Neuronal stem cell (in vitro differentiated cells): ENCODE measurements around the gene A3GALT2.

Experiments used
- DNase-seq: peaks from one replicate; pipeline ENCODE4 v3.0.0-alpha.2; 2013; ENCODE audit warnings: low spot score
- H2AFZ ChIP-seq: one replicate; pipeline ENCODE4 v1.6.1; 2013; ENCODE audit warnings: mild to moderate bottlenecking, low read length, inconsistent platforms
- H2AK5ac ChIP-seq: 2 replicates; pipeline ENCODE4 v1.6.1; 2013; ENCODE audit warnings: low read depth, mild to moderate bottlenecking, inconsistent platforms, low read length, moderate library complexity, mixed read lengths
- H2BK120ac ChIP-seq: 2 replicates; pipeline ENCODE4 v1.6.1; 2013; ENCODE audit warnings: low read depth, mild to moderate bottlenecking, inconsistent platforms, low read length, moderate library complexity, mixed read lengths
- H2BK12ac ChIP-seq: one replicate; pipeline ENCODE4 v1.6.1; 2013; ENCODE audit warnings: low read length, inconsistent platforms
- H2BK15ac ChIP-seq: 2 replicates; pipeline ENCODE4 v1.6.1; 2013; ENCODE audit warnings: mild to moderate bottlenecking, low read length, inconsistent platforms, mixed read lengths
- H2BK5ac ChIP-seq: one replicate; pipeline ENCODE4 v1.6.1; 2013; ENCODE audit warnings: inconsistent platforms, mild to moderate bottlenecking, low read length, moderate library complexity
- H3K14ac ChIP-seq: one replicate; pipeline ENCODE4 v1.6.1; 2013; ENCODE audit warnings: low read length, inconsistent platforms
- H3K18ac ChIP-seq: 2 replicates; pipeline ENCODE4 v1.6.1; 2013; ENCODE audit warnings: low read length, inconsistent platforms
- H3K23ac ChIP-seq: 2 replicates; pipeline ENCODE4 v1.6.1; 2013; ENCODE audit warnings: low read depth, mild to moderate bottlenecking, mixed read lengths, low read length, inconsistent platforms; ENCODE audit not compliant: poor library complexity
- H3K27ac ChIP-seq: replicated peaks from 3 replicates; pipeline ENCODE4 v1.5.1; 2013; ENCODE audit warnings: low read length, inconsistent platforms
- H3K27me3 ChIP-seq, 3 experiments: 2 replicates each; pipeline ENCODE4 v1.6.1; 2013; ENCODE audit warnings: low read length in 3 of 3, mild to moderate bottlenecking in 2 of 3, inconsistent platforms in 1 of 3, low read depth in 1 of 3, mixed read lengths in 1 of 3, moderate library complexity in 1 of 3; ENCODE audit not compliant: control insufficient read depth in 3 of 3, insufficient read depth in 3 of 3
- H3K36me3 ChIP-seq, 2 donors: replicated peaks in 1 of 2; 2 replicates each; pipeline ENCODE4 v1.6.1; 2013; ENCODE audit warnings: low read length in 2 of 2; ENCODE audit not compliant: control insufficient read depth in 2 of 2, insufficient read depth in 2 of 2
- H3K4ac ChIP-seq: 2 replicates; pipeline ENCODE4 v1.6.1; 2013; ENCODE audit warnings: inconsistent platforms, mild to moderate bottlenecking, low read length, moderate library complexity
- H3K4me1 ChIP-seq, 2 donors: 1 replicate in 1 of 2; 2 replicates in 1 of 2; pipeline ENCODE4 v1.6.1; 2013; ENCODE audit warnings: low read length in 2 of 2, low read depth in 1 of 2; ENCODE audit not compliant: control insufficient read depth in 2 of 2, insufficient read depth in 1 of 2
- H3K4me2 ChIP-seq: one replicate; pipeline ENCODE4 v1.6.1; 2013; ENCODE audit warnings: mild to moderate bottlenecking, low read length, inconsistent platforms; ENCODE audit not compliant: insufficient read depth, poor library complexity, severe bottlenecking
- H3K4me3 ChIP-seq, 2 donors: 2 replicates each; pipeline ENCODE4 v1.5.1; 2013; ENCODE audit warnings: low read length in 2 of 2, mild to moderate bottlenecking in 2 of 2, inconsistent platforms in 1 of 2, moderate library complexity in 1 of 2
- H3K79me1 ChIP-seq: one replicate; pipeline ENCODE4 v1.6.1; 2013; ENCODE audit warnings: low read depth, mild to moderate bottlenecking, inconsistent platforms, low read length, moderate library complexity
- H3K9ac ChIP-seq: one replicate; pipeline ENCODE4 v1.6.1; 2013; ENCODE audit warnings: mild to moderate bottlenecking, low read depth, low read length, inconsistent platforms; ENCODE audit not compliant: poor library complexity
- H3K9me3 ChIP-seq, 2 donors: replicated peaks in 1 of 2; 2 replicates each; pipeline versions ENCODE3 to v1.6.1; 2013; ENCODE audit warnings: low read length in 2 of 2, mild to moderate bottlenecking in 2 of 2, inconsistent platforms in 1 of 2, low read depth in 1 of 2, mixed read lengths in 1 of 2, moderate library complexity in 1 of 2; ENCODE audit not compliant: control insufficient read depth in 2 of 2, insufficient read depth in 1 of 2
- H4K8ac ChIP-seq: one replicate; pipeline ENCODE4 v1.6.1; 2013; ENCODE audit warnings: low read depth, mild to moderate bottlenecking, inconsistent platforms, low read length, moderate library complexity
- H4K91ac ChIP-seq: one replicate; pipeline ENCODE4 v1.6.1; 2013; ENCODE audit warnings: low read length, low read depth, mild to moderate bottlenecking, inconsistent platforms; ENCODE audit not compliant: poor library complexity
- WGBS, 2 donors: extraction: QIAGEN DNeasy Blood & Tissue Kit; methylation state at CpG; one replicate each; pipeline ENCODE4 v1.1.7; 2013; ENCODE audit warnings: missing lambda C conversion rate in 2 of 2, mixed read lengths in 1 of 2; ENCODE audit not compliant: insufficient read length in 2 of 2, insufficient replicate concordance in 1 of 2; ENCODE audit errors: extremely low coverage in 2 of 2; 5-methylcytosine and 5-hydroxymethylcytosine counted together

Gene A3GALT2

DNA sequence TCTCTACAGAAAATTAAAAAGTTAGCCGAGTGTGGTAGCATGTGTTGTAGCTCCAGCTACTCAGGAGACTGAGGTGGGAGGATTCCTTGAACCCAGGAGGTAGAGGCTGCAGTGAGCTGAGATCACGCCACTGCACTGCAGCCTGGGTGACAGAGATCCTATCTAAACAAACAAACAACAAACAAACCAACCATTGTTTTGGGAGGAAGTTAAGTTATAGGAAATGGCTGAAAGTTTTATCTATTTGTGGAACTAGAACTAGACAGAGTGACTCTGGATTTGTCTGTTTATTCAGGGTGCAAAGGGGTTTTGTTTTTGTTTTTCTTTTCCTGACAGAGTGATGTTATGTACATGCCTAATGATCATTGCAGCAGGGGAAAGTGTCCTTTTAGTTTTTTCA is 33.6 kb downstream of the A3GALT2 start:
- H2AFZ ChIP-seq = no peak overlapping the region
- H3K4me3 ChIP-seq = no peak overlapping the region
- DNase-seq = no peak
- no peak overlapping the region for H3K14ac ChIP-seq
- H3K4me1 ChIP-seq = no peaks in the 10 kb centered on the region
- H3K18ac ChIP-seq = no peak overlapping the region
- no peak overlapping the region for H2AK5ac ChIP-seq
- H3K9me3 ChIP-seq = peaks cover 0 to 7% of the 10 kb centered on the region in 2 donors
- no peak overlapping the region for H3K4ac ChIP-seq
- no CpG with 5 or more reads among the region's 2 CpGs for WGBS, 2 donors
- H3K23ac ChIP-seq = no peak overlapping the region
- no peak overlapping the region for H4K8ac ChIP-seq
- H2BK120ac ChIP-seq = no peak overlapping the region
- H3K79me1 ChIP-seq = no peaks in the 10 kb centered on the region
- H3K4me2 ChIP-seq = no peak overlapping the region
- H3K36me3 ChIP-seq = peaks cover 14 to 75% of the 10 kb centered on the region in 2 donors
- no peak overlapping the region for H3K27ac ChIP-seq
- no peak overlapping the region for H3K9ac ChIP-seq
- H3K27me3 ChIP-seq = no peaks in the 10 kb centered on the region
- no peak overlapping the region for H2BK5ac ChIP-seq
- H4K91ac ChIP-seq = no peak overlapping the region
- H2BK15ac ChIP-seq = no peak overlapping the region
- H2BK12ac ChIP-seq = no peak overlapping the region

DNA sequence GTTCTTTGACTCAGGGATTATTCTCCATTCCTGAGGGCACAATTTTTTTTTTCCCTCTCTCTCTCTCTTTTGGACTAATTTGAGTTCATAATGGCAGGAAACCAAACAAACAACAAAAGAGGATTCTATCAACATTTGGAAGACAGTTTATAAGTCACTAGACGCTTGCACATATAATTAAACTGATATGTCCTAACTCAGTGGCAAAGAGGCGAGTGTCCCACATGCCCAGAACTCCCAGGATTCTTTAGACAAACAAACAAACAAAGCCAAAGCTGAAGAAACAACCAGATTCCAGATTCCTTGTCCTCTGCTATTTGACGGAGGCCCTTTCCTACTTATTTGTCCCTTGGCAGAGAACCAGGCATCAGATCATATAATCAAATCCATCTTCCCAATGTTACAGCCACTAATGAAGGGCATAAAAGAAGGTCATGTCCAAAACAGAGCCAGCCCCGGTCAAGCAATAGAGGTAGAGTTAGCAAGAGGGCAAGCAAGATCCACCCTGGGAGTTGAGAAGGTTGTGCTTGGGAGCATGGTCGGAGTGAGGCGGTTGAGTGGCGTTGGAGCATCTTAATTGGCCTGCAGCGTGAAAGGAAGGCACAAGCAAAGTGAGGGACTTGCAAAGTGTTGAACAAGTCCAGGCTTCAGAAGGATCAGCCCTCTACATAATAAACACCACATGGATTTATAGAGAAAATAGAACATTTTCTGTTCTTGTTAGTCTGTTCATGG is 34.3 kb downstream of the A3GALT2 start:
- no peak overlapping the region for H3K27ac ChIP-seq
- H2BK5ac ChIP-seq = no peak overlapping the region
- no peaks in the 10 kb centered on the region for H3K79me1 ChIP-seq

DNA sequence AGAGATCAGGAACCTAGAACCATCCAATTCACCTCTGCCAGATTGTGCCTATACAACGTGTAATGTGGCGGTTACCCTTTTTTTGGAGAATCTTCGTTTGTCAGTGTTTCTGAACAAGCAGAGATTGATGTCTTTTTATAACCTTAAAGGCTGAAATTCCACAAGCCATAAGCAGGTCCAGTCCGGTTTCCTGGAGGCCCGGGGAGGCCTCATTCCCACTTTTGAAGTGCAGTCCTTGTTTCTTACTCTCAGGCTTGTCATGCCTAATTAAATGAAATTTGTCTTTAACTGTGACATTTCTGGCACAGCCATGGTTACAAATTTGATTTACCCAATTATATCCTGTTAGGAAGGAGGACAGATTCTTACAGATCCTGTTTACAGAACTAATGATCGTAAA is 36.8 kb downstream of the A3GALT2 start:
- Histone ChIP-seq H3K9ac (no peak overlapping the region), H3K27ac (no peak overlapping the region), H2AK5ac (no peak overlapping the region), H3K4me1 (no peaks in the 10 kb centered on the region), H3K4me2 (no peak overlapping the region), H2BK15ac (no peak overlapping the region), H3K4me3 (no peak overlapping the region), H3K23ac (no peak overlapping the region), H2BK5ac (no peak overlapping the region), H3K79me1 (no peaks in the 10 kb centered on the region), H3K18ac (no peak overlapping the region), H2AFZ (no peak overlapping the region), H3K4ac (no peak overlapping the region), H4K91ac (no peak overlapping the region), H3K9me3 (no peaks in the 10 kb centered on the region), H3K27me3 (no peaks in the 10 kb centered on the region), H3K36me3 (peaks cover 25 to 97% of the 10 kb centered on the region in 2 donors), H3K14ac (no peak overlapping the region), H2BK120ac (no peak overlapping the region), H4K8ac (no peak overlapping the region), H2BK12ac (no peak overlapping the region)
- no CpG with 5 or more reads among the region's 6 CpGs for WGBS, 2 donors
- no peak for DNase-seq

More for the DNA sequence above, 34.3 kb downstream of the A3GALT2 start:
- no peak overlapping the region for H3K9ac ChIP-seq
- H3K9me3 ChIP-seq = peaks cover 0 to 7% of the 10 kb centered on the region in 2 donors
- H4K91ac ChIP-seq = no peak overlapping the region
- no peak overlapping the region for H2BK15ac ChIP-seq
- H3K18ac ChIP-seq = no peak overlapping the region
- no peak overlapping the region for H3K4me2 ChIP-seq
- no peak for DNase-seq
- H3K27me3 ChIP-seq = no peaks in the 10 kb centered on the region
- no peak overlapping the region for H3K14ac ChIP-seq
- no peak overlapping the region for H3K4ac ChIP-seq
- no CpG with 5 or more reads among the region's 8 CpGs for WGBS, 2 donors
- H2AFZ ChIP-seq = no peak overlapping the region
- H3K36me3 ChIP-seq = peaks cover 18 to 82% of the 10 kb centered on the region in 2 donors
- no peaks in the 10 kb centered on the region for H3K4me1 ChIP-seq
- no peak overlapping the region for H3K4me3 ChIP-seq
- H2BK12ac ChIP-seq = no peak overlapping the region
- no peak overlapping the region for H2AK5ac ChIP-seq
- no peak overlapping the region for H3K23ac ChIP-seq
- H4K8ac ChIP-seq = no peak overlapping the region
- no peak overlapping the region for H2BK120ac ChIP-seq

DNA sequence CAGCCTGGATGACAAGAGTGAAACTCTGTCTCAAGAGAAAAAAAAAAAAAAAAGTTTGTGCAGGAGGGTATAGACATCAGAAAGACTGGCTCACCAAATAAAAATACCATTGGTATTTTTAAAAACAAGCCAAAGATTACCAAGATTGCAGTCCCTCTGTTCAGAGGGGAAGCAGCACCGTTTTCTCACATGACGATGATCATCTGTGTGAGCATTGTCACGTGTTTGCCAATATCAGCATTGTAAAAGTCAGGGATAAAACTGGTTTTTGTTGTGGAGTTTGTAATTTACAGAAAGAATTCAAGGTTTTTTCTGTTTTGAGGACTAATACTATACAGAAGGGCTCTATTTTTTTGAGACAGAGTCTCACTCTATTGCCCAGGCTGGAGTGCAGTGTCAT is 38.1 kb downstream of the A3GALT2 start:
- Histone ChIP-seq H2BK12ac (no peak overlapping the region), H2BK15ac (no peak overlapping the region), H3K4ac (no peak overlapping the region), H3K27ac (no peak overlapping the region), H4K8ac (no peak overlapping the region), H3K27me3 (no peaks in the 10 kb centered on the region), H3K18ac (no peak overlapping the region), H3K4me2 (no peak overlapping the region), H3K36me3 (peaks cover 23 to 97% of the 10 kb centered on the region in 2 donors), H2AFZ (no peak overlapping the region), H3K9me3 (no peaks in the 10 kb centered on the region), H3K23ac (no peak overlapping the region), H2AK5ac (no peak overlapping the region), H3K4me3 (no peak overlapping the region), H4K91ac (no peak overlapping the region), H2BK120ac (no peak overlapping the region), H3K79me1 (no peaks in the 10 kb centered on the region), H3K9ac (no peak overlapping the region), H3K14ac (no peak overlapping the region), H2BK5ac (no peak overlapping the region), H3K4me1 (no peaks in the 10 kb centered on the region)
- DNase-seq = no peak
- no CpG with 5 or more reads among the region's 3 CpGs for WGBS, 2 donors
